Thoracic aorta (tissue), 2 donors: ENCODE data around the gene BCAS3. TPM values are rescaled to one million over a fixed set of nuclear protein-coding genes. Genes with fewer than 3 reads are reported as not detected.

Source experiments
- ATAC-seq: fragments of 150-250 bp; one replicate; pipeline ENCODE4 v1.8.0; 2017; ENCODE audit warnings: low read depth; ENCODE audit not compliant: insufficient number of reproducible peaks, low FRiP score
- DNase-seq: peaks from one replicate; pipeline ENCODE4 v3.0.0-alpha.2; 2020; ENCODE audit warnings: low spot score
- H3K27ac ChIP-seq, 2 donors: fragments of 200-600 bp; sonication (generic); 1 replicate in 1 of 2; 2 replicates in 1 of 2; pipeline ENCODE4 v1.5.1; 2016; ENCODE audit warnings: mild to moderate bottlenecking in 2 of 2, moderate library complexity in 2 of 2
- H3K27me3 ChIP-seq: fragments of 200-600 bp; sonication (generic); replicated peaks from 2 replicates; pipeline ENCODE4 v1.6.0; 2016; ENCODE audit warnings: mild to moderate bottlenecking; ENCODE audit not compliant: insufficient read depth
- H3K36me3 ChIP-seq: fragments of 200-600 bp; sonication (generic); one replicate; pipeline ENCODE4 v1.5.1; 2016
- H3K4me1 ChIP-seq, 2 donors: fragments of 200-600 bp; sonication (generic); 1 replicate in 1 of 2; 2 replicates in 1 of 2; pipeline versions ENCODE4 v1.5.1 to v1.6.0; 2016; ENCODE audit warnings: low read depth in 2 of 2, mild to moderate bottlenecking in 1 of 2; ENCODE audit not compliant: control insufficient read depth in 1 of 2
- H3K4me3 ChIP-seq: fragments of 200-600 bp; sonication (generic); 2 replicates; pipeline ENCODE4 v1.5.1; 2016; ENCODE audit warnings: mild to moderate bottlenecking
- H3K9me3 ChIP-seq: fragments of 200-600 bp; sonication (generic); 2 replicates; pipeline ENCODE4 v1.5.1; 2016
- CTCF ChIP-seq: fragments of 200-600 bp; sonication (generic); IDR thresholded peaks from one replicate; pipeline ENCODE4 v1.5.1; 2019; ENCODE audit warnings: antibody characterized with exemption
- total RNA-seq, 2 donors: library from RNA; depleted of rRNA; stranded (reverse); fragments of >200 nt; gene quantifications; one replicate each; pipeline versions ENCODE4 v1.1.0 to v1.2.3, GENCODE V29; 2016

Gene BCAS3
- total RNA-seq, 2 donors from 2014 or later = 35.1 to 69.3 TPM

- ATAC-seq (peak; percentile 51), DNase-seq (no peak)
- Histone ChIP-seq H3K27ac (peak overlapping the region; percentile 24 to 33), H3K4me3 (peak overlapping the region; percentile 56), H3K27me3 (no peaks in the 10 kb centered on the region), H3K9me3 (no peaks in the 10 kb centered on the region), H3K4me1 (peaks cover 11 to 33% of the 10 kb centered on the region in 2 donors), H3K36me3 (no peaks in the 10 kb centered on the region)
- no peak for TF ChIP-seq CTCF
Observed at GRCh38 chr17:61208301-61209105, 530.9 kb downstream of the BCAS3 start.

GRCh38 chr17:61209106-61209439 is 531.4 kb downstream of the BCAS3 start:
- no peaks in the 10 kb centered on the region for H3K36me3 ChIP-seq
- H3K4me3 ChIP-seq = peak overlapping the region; percentile 56
- H3K4me1 ChIP-seq = peaks cover 11 to 27% of the 10 kb centered on the region in 2 donors
- no peak for TF ChIP-seq CTCF
- DNase-seq (no peak), ATAC-seq (no peak)
- H3K9me3 ChIP-seq = no peaks in the 10 kb centered on the region
- H3K27ac ChIP-seq = peak overlapping the region; percentile 24 to 33
- no peaks in the 10 kb centered on the region for H3K27me3 ChIP-seq

- Histone ChIP-seq H3K9me3 (no peaks in the 10 kb centered on the region), H3K4me3 (no peak overlapping the region), H3K27me3 (no peaks in the 10 kb centered on the region), H3K4me1 (peaks cover 11 to 23% of the 10 kb centered on the region in 2 donors), H3K36me3 (no peaks in the 10 kb centered on the region), H3K27ac (peak overlapping the region in 1 of 2 donors; percentile 0)
- DNase-seq (no peak), ATAC-seq (no peak)
- no peak for TF ChIP-seq CTCF
Observed at GRCh38 chr17:61209525-61209924, 531.9 kb downstream of the BCAS3 start.

- Histone ChIP-seq H3K4me1 (peaks cover 11 to 17% of the 10 kb centered on the region in 2 donors), H3K4me3 (no peak overlapping the region), H3K27me3 (no peaks in the 10 kb centered on the region), H3K27ac (no peak overlapping the region), H3K9me3 (no peaks in the 10 kb centered on the region), H3K36me3 (no peaks in the 10 kb centered on the region)
- ATAC-seq (no peak), DNase-seq (no peak)
- no peak for TF ChIP-seq CTCF
Observed at GRCh38 chr17:61211236-61211635, 533.6 kb downstream of the BCAS3 start.

GRCh38 chr17:61212655-61213054 is 535.0 kb downstream of the BCAS3 start:
- DNase-seq (no peak), ATAC-seq (no peak)
- no peaks in the 10 kb centered on the region for H3K27me3 ChIP-seq
- H3K4me3 ChIP-seq = no peak overlapping the region
- H3K36me3 ChIP-seq = no peaks in the 10 kb centered on the region
- H3K9me3 ChIP-seq = no peaks in the 10 kb centered on the region
- H3K4me1 ChIP-seq = peaks cover 11 to 17% of the 10 kb centered on the region in 2 donors
- no peak for TF ChIP-seq CTCF
- H3K27ac ChIP-seq = no peak overlapping the region
